ENCODE measurements around the gene TRPM8.

GRCh38 chr2:234014427-234014826 is 97.3 kb downstream of the TRPM8 start:
- no peak for TF ChIP-seq POLR2A (IDR thresholded peaks at IDR 0.05)
- TF ChIP-seq, protein P1, sequence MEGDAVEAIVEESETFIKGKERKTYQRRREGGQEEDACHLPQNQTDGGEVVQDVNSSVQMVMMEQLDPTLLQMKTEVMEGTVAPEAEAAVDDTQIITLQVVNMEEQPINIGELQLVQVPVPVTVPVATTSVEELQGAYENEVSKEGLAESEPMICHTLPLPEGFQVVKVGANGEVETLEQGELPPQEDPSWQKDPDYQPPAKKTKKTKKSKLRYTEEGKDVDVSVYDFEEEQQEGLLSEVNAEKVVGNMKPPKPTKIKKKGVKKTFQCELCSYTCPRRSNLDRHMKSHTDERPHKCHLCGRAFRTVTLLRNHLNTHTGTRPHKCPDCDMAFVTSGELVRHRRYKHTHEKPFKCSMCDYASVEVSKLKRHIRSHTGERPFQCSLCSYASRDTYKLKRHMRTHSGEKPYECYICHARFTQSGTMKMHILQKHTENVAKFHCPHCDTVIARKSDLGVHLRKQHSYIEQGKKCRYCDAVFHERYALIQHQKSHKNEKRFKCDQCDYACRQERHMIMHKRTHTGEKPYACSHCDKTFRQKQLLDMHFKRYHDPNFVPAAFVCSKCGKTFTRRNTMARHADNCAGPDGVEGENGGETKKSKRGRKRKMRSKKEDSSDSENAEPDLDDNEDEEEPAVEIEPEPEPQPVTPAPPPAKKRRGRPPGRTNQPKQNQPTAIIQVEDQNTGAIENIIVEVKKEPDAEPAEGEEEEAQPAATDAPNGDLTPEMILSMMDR (IDR thresholded peaks at IDR 0.05), result no peak

All from right lobe of liver (tissue), 4 donors.